Stimulated activated naive CD8-positive, alpha-beta T cell treated with anti-CD3 and anti-CD28 coated beads, Interleukin-15, Interleukin-2, amounts not matched to agents 100 U/mL and 50 U/mL, for 24 hours (primary cell): Measurements from ENCODE around the gene NUMB.
"Not testable (repeated sequence)": the region's sequence is repeated elsewhere in the genome, so short reads cannot be mapped to it uniquely, and the experiment has no call there.

Experiments used
- ATAC-seq: fragments of 150-1000 bp; cut with Tn5 transposase; one replicate; pipeline ENCODE4 v1.10.0; 2021
- DNase-seq: peaks from one replicate; pipeline ENCODE4 v3.0.0; 2021

The NUMB gene

DNA sequence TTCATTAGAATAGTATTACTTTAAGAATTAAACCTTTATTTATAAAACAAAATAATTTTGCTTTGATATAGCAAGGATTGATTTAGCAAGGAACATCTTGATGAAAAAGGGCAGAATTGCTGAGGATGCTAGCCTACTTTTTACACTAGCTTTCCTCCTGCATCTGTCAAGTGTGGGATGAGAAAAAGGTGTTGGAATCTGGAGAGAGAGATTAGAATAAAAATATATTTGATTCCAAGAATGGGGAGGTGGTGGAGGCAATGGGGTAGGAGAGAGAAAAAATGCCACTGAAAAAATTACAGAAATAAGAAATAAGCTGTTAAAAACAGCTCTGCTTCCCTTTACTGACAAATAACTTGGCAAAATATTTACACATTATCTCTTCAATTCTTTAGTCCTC, 98.9 kb downstream of the NUMB start:
- DNase-seq = no peak

DNA sequence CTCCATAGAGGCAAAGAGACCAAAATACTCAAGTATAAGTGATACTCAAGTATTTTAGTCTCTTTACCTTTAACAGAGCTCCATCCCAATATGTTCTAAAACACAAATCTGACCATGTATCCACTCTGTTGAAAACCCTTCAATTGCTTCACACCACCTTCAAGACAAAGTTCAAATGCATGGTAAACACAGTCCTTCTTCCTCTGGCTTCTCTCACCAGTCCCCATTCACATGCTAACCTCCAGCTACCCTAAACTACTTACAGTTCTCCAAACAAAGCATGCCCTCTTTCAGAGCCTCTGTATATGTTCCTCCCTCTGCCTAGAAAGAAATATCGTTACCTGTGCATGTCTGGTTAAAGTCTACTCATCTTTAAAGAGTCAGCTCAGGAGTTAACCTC, 100.2 kb downstream of the NUMB start:
- no peak for ATAC-seq

More for the DNA sequence above, 98.9 kb downstream of the NUMB start:
- ATAC-seq = no peak

GRCh38 chr14:73349091-73349490, 109.3 kb downstream of the NUMB start:
- not testable (repeated sequence) for ATAC-seq, DNase-seq

More for the DNA sequence above, 100.2 kb downstream of the NUMB start:
- DNase-seq = no peak

DNA sequence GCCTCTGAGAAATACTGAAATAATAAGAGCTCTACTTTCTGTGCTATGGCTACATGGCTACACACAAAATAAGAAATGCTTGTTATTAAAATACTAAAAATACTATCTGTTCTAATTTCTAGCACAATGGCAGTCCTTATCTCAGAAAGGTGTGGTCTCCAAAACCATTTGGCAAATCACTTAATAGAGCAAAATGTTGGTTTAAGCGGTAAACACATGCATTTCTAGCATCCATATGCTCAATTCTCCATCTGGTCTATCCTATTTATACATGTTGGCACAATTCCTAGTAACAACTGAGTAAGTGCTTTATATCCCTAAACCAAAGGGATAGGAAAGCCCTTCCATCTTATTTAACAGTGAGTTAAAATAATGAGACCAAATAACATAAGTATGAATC, 114.0 kb downstream of the NUMB start:
- ATAC-seq (no peak), DNase-seq (no peak)

DNA sequence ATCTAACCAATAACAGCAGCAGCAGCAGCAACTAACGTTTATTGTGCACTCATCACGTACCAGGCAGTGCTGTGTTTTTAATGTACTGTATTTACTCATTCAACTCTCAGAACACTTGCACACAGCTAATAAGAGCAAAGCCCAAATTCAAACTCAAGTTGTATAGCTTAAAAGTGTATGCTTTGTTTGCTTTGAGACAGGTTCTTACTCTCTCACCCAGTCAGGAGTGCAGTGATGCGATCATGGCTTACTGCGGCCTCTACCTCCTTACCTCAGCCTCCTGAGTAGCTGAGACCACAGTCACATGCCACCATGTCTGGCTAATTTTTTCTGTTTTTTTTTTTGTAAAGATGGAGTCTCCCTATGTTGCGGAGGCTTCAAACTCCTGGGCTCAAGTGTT, 115.7 kb downstream of the NUMB start:
- ATAC-seq (no peak), DNase-seq (no peak)

DNA sequence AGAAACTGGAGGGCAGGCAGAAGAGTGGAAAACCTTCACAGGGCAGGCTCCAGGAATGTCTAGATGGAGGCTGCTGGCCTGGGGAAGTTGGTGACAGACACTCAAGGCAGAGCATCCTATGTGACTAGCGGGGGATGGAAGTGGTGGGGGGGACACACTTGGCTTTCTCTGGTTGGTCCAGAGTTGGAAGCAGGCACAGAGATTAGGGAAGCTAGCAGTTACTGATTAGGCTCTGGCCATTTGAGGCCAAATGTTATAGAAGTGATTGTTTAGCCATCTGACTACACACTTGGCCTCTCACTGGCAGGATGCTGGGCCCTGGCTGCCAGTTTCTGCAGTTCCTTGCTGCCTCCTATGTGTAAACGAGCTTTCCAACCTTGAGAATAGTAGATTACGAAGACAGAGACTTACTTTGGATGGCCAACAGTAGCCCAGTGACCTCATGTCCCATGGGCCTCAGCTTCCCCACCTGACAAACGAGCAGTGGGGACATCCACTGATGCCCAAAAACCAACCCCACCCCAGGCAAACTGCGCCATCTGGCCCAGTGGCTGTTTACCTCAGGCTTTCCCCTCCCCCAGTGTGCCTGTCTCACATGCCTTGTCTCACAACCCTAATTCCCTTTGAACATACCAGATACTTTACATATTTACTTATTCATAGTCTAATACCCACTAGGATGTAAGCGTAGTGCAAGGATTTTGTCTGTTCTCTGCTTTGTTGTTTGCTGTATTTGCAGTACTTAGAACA, 118.3 kb downstream of the NUMB start:
- DNase-seq = no peak

GRCh38 chr14:73339206-73339605, 119.1 kb downstream of the NUMB start:
- DNase-seq (no peak), ATAC-seq (no peak)

More for the DNA sequence above, 118.3 kb downstream of the NUMB start:
- ATAC-seq = no peak

GRCh38 chr14:73338551-73338950, 119.8 kb downstream of the NUMB start:
- ATAC-seq = no peak
- no peak for DNase-seq

DNA sequence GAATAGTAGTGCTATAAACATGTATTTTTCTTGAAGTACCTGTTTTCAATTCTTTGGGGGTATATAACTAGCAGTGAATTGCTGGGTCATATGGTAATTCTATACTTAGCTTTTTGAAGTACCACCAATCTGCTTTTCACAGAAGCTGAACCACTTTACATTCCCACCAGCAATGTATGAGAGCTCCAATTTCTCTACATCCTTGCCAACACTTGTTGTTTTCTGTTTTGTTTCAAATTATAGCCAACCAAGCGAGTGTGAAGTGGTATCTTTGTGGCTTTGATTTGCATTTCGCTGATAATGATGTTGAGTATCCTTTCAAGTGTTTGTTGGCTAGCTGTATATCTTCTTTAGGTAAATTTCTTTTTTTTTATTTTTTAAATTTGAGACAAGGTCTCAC, 125.3 kb downstream of the NUMB start:
- no peak for ATAC-seq
- no peak for DNase-seq

DNA sequence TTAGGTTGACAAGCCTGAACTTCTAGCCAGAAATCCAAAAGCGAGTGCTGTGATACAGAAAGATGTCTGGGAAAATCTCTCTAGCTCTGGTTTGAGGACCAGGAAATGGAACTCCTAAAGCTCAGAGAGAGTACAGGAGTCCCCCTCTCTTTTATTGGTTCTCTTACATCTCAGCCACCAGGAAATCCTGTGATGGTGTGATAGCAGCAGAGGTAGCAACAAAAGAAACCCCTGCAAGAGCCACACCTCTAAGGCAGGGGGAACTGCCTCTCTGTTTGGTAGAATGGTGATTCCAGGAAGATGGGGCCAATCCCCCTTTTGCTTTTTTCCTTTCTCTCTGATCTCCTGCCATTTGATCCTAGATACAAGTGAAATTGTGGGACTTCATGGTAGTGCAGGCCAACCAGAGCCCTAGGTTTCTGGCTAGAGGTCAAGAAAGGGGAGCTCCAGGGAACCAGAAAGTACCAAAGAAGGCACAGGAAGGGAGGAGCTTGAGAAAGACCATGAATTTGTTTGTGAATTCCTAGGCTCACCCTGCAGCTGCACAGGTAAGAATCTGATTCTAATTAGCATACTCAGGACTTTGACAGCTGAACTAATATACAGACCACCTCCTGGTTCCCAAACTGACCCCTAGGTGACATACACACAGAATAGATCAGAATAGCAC, 132.6 kb downstream of the NUMB start:
- DNase-seq (no peak), ATAC-seq (no peak)

DNA sequence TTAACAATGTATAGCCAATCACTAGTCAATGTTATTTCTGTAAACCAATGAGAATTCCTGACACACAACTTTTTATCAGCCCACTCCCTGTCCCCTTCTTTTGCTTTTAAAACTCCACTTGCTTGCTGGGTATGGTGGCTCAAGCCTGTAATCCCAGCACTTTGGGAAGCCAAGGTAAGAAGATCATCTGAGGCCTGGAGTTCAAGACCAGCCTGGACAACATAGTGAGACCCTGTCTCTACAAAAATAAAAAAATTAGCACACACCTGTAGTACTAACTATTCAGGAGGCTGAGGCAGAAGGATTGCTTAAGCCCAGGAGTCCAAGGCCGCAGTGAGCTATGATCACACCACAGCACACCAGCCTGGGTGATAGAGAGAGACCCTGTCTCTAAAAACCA, 133.3 kb downstream of the NUMB start:
- DNase-seq (no peak), ATAC-seq (no peak)

DNA sequence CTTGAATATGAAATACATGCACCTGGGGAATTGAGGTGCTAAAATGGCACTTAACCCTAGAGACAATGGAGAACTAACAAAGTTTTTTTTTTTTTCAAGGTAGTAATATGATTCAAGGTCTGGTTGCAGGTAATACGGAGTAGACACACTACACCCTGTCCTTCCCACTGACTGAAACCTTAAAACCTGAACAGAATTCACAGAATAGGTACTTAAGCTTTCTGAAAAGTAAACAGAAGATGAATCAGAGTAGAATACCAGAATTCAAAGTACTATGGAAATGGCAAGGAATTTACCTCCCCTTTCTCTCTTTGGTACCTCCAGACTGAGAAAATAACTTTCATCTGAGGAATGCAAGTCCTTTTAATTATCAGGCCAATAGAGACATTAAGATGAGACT, 133.8 kb downstream of the NUMB start:
- ATAC-seq (no peak), DNase-seq (no peak)

GRCh38 chr14:73323896-73324399, 134.4 kb downstream of the NUMB start:
- DNase-seq (no peak), ATAC-seq (no peak)

- DNase-seq = no peak
- no peak for ATAC-seq
Observed at GRCh38 chr14:73313151-73313550, 145.2 kb downstream of the NUMB start.

GRCh38 chr14:73312687-73313086, 145.7 kb downstream of the NUMB start:
- ATAC-seq = no peak
- no peak for DNase-seq

DNA sequence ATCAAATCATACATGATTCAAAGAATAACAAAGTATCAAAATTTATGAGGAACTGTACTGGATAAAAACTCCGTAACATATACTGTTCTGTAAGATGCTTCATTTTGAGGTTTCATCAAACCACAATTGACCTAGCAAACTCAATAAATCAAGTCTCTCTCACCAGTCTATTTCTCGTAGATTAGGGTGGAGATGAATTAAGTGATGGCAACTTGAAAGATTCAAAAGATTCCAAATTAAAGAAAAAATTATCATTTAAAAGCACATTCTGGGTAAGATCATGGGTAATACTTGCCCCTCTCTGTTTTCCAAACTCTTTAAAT, 146.7 kb downstream of the NUMB start:
- ATAC-seq = no peak
- DNase-seq = no peak

DNA sequence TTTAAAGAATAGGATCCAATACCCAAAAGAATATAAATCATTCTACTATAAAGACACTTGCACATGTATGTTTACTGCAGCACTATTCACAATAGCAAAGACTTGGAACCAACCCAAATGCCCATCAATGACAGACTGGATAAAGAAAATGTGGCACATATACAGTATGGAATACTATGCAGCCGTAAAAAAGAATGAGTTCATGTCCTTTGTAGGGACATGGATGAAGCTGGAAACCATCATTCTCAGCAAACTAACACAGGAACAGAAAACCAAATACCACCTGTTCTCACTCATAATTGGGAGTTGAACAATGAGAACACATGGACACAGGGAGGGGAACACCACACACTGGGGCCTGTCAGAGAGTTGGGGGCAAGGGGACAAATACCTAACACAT, 149.1 kb downstream of the NUMB start:
- not testable (repeated sequence) for DNase-seq, ATAC-seq

GRCh38 chr14:73307261-73307660, 151.1 kb downstream of the NUMB start:
- DNase-seq = no peak
- no peak for ATAC-seq

GRCh38 chr14:73305499-73305898, 152.8 kb downstream of the NUMB start:
- DNase-seq (no peak), ATAC-seq (no peak)

- no peak for ATAC-seq
- no peak for DNase-seq
Observed at GRCh38 chr14:73295198-73295796, 163.0 kb downstream of the NUMB start.

DNA sequence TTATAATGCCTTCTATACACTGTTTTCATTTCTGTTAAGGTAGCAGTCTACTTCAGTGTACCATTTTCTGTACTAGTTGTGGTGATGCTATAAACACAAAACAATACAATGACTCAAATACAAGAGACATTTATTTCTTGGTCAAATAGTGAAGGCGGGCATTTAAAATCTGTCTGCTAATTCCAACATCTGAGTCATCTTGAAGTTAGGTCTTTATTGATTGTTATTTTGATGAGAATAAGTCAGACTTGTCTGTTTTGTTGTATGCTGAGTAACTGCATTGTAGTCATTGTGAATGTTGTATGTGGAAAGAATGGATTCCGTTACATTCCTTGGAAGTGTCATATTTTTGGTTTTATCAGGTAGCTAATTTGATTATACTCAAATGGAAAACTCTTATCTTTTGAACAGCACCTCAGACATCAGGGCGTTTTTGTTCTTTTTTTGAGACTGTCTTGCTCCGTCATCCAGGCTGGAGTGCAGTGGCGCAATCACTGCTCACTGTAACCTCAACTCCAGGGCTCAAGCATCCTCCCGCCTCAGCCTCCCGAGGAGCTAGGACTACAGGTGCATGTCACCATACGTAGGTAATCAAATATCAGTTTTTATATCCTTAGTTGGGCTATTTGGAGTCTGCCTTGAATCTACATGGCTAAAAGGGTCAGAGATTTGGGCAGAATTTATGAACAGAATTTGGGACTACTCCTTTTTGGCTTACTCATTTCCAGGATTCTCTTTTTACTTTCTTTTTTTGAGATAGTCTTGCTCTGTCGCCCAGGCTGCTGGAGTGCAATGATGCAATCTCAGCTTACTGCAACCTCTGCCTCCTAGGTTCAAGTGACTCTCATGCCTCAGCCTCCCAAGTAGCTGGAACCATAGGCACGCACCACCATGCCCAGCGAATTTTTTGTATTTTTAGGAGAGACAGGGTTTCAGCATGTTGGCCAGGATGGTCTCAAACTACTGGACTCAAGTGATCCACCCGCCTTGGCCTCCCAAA, 164.3 kb downstream of the NUMB start:
- DNase-seq = no peak
- no peak for ATAC-seq

DNA sequence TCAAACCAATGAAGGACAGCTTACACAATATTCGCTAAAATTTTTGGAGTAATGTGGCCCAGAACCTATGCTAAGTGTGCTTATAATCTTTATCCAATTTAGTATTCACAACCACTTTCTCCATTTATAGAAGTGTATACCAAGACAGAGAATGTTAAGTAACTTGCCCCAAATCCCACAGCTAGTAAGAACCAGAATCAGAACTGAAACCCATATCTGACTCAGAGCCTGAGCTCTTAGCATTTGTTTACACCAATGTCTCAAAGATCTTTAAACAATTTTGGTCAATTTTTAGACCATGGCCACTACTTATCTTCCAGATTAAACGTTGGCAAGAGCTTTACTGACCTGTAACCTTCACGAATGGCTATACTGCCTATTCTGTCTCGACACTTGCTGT, 168.1 kb downstream of the NUMB start:
- DNase-seq (no peak), ATAC-seq (peak; percentile 95)
